Measurements from ENCODE around the gene FFAR1.

GRCh38 chr19:35307931-35308330, 39.8 kb upstream of the FFAR1 start:
- TF ChIP-seq TCF4 (CRISPR knock-in tag; IDR thresholded peaks at IDR 0.05; ENCODE audit: borderline replicate concordance), result no peak
- no peak for TF ChIP-seq ZNF8 (CRISPR knock-in tag; IDR thresholded peaks at IDR 0.05)
- no peak for TF ChIP-seq BACH2 (CRISPR knock-in tag; IDR thresholded peaks at IDR 0.05; ENCODE audit: borderline replicate concordance)
- TF ChIP-seq, protein P1, sequence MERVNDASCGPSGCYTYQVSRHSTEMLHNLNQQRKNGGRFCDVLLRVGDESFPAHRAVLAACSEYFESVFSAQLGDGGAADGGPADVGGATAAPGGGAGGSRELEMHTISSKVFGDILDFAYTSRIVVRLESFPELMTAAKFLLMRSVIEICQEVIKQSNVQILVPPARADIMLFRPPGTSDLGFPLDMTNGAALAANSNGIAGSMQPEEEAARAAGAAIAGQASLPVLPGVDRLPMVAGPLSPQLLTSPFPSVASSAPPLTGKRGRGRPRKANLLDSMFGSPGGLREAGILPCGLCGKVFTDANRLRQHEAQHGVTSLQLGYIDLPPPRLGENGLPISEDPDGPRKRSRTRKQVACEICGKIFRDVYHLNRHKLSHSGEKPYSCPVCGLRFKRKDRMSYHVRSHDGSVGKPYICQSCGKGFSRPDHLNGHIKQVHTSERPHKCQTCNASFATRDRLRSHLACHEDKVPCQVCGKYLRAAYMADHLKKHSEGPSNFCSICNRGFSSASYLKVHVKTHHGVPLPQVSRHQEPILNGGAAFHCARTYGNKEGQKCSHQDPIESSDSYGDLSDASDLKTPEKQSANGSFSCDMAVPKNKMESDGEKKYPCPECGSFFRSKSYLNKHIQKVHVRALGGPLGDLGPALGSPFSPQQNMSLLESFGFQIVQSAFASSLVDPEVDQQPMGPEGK (CRISPR knock-in tag; IDR thresholded peaks at IDR 0.05; ENCODE audit: borderline replicate concordance), result no peak
- TF ChIP-seq ESRRG (CRISPR knock-in tag; IDR thresholded peaks at IDR 0.05), result no peak
- TF ChIP-seq CSRNP3 (CRISPR knock-in tag; IDR thresholded peaks at IDR 0.05), result no peak
- no peak for TF ChIP-seq PPARA (CRISPR knock-in tag; IDR thresholded peaks at IDR 0.05; ENCODE audit: borderline replicate concordance)
- TF ChIP-seq ZC3H10 (CRISPR knock-in tag; IDR thresholded peaks at IDR 0.05), result no peak
- TF ChIP-seq TSHZ2 (CRISPR knock-in tag; IDR thresholded peaks at IDR 0.05), result no peak
- TF ChIP-seq ARNTL (CRISPR knock-in tag; IDR thresholded peaks at IDR 0.05; ENCODE audit: borderline replicate concordance, low read depth), result no peak
- TF ChIP-seq ZFP3 (CRISPR knock-in tag; IDR thresholded peaks at IDR 0.05), result no peak
- no peak for TF ChIP-seq CSDC2 (CRISPR knock-in tag; IDR thresholded peaks at IDR 0.05)

Data from SK-N-SH treated with all-trans-retinoic acid at 6 μM for 48 hours (cell line).